Memory B cell (primary cell): Measurements from ENCODE around the gene CD37.
"Not testable (repeated sequence)": the region's sequence is repeated elsewhere in the genome, so short reads cannot be mapped to it uniquely, and the experiment has no call there.

Source experiments
- ATAC-seq: fragments of 150-1000 bp; cut with Tn5 transposase; 2 replicates; pipeline ENCODE4 v1.10.0; 2021; ENCODE audit warnings: low read depth, mild to moderate bottlenecking, moderate library complexity
- DNase-seq, 2 donors: peaks; one replicate each; pipeline ENCODE4 v3.0.0; 2022; ENCODE audit warnings: low spot score in 2 of 2
- H3K27ac Mint-ChIP-seq: one replicate; pipeline ENCODE4 v1.8.0; 2022; ENCODE audit warnings: mild to moderate bottlenecking, moderate library complexity, mixed read lengths
- H3K27me3 Mint-ChIP-seq: one replicate; pipeline ENCODE4 v1.8.0; 2022; ENCODE audit warnings: mixed read lengths
- H3K36me3 Mint-ChIP-seq: one replicate; pipeline ENCODE4 v1.8.0; 2022; ENCODE audit warnings: mild to moderate bottlenecking, mixed read lengths
- H3K4me1 Mint-ChIP-seq: one replicate; pipeline ENCODE4 v1.8.0; 2022; ENCODE audit warnings: mixed read lengths
- H3K4me3 Mint-ChIP-seq: one replicate; pipeline ENCODE4 v1.8.0; 2022; ENCODE audit warnings: mild to moderate bottlenecking, moderate library complexity, mixed read lengths
- H3K9me3 Mint-ChIP-seq: one replicate; pipeline ENCODE4 v1.8.0; 2022; ENCODE audit warnings: mixed read lengths

The CD37 gene

DNA sequence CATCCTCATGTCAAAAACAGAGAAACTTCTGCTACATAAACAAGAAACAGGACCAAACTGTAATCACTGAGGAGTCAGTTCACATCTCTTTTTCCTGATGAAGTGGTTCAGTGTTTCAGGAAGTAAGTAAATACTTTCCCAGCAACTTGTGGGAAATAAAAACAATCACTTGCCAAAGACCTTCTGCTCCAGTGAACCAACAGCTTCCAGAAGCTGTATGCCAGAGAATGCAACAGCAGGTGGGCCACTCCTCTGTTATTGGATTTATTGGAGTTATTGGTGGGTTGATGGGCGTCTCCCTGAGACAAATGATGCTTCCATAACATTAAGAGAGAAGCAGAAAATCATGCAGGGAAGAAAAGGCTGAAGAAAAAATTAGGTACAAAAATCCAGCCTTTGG lies 20.1 kb upstream of the CD37 start:
- no peak overlapping the region for H3K27ac Mint-ChIP-seq
- H3K4me3 Mint-ChIP-seq: no peak overlapping the region
- no peak for ATAC-seq
- peaks cover 39% of the 10 kb centered on the region for H3K36me3 Mint-ChIP-seq
- peaks cover 20% of the 10 kb centered on the region for H3K4me1 Mint-ChIP-seq
- no peaks in the 10 kb centered on the region for H3K27me3 Mint-ChIP-seq
- H3K9me3 Mint-ChIP-seq: peaks cover 9% of the 10 kb centered on the region
- DNase-seq: no peak

DNA sequence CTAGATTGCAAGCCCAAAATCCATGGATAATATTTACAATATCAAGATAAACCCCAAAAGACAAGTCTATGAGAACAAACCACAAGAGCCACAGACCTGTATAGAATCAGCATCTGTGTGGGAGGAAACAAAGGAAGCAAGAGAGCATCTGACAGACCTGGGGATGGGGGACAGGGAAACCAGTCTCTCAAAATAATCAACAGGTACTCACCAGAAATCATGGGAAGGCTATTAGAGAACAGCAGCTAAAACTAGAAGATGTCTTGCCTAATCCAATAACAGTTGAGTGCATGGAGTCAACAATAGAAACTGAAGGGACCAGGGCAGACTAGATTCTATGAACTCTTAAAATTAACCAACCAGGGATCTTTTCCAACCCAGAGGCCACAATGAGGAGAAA lies 18.9 kb upstream of the CD37 start:
- DNase-seq (no peak), ATAC-seq (no peak)
- Mint-ChIP-seq H3K4me1 (peaks cover 20% of the 10 kb centered on the region), H3K27me3 (no peaks in the 10 kb centered on the region), H3K27ac (no peak overlapping the region), H3K9me3 (peaks cover 9% of the 10 kb centered on the region), H3K4me3 (no peak overlapping the region), H3K36me3 (peaks cover 32% of the 10 kb centered on the region)

DNA sequence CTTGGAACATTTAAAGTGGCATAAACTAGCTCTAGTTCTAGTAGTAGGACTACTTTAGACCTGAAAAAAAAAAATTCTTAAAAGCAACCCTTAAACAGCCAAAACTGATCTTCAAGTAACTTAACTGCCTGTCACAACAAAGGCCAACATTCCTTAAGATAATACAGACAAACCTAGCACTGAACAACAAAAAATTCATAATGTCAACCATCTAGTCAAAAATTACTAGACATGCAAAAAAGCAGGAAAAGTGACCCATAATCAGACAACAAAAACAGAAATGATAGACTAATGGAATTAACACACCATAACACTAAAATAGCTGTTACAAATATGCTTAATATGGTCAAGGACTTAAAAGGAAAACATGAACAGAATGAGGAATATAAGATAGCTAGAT lies 16.9 kb upstream of the CD37 start:
- peaks cover 9% of the 10 kb centered on the region for H3K9me3 Mint-ChIP-seq
- H3K27ac Mint-ChIP-seq: no peak overlapping the region
- ATAC-seq (no peak), DNase-seq (no peak)
- no peak overlapping the region for H3K4me3 Mint-ChIP-seq
- peaks cover 18% of the 10 kb centered on the region for H3K4me1 Mint-ChIP-seq
- H3K27me3 Mint-ChIP-seq: no peaks in the 10 kb centered on the region
- peaks cover 36% of the 10 kb centered on the region for H3K36me3 Mint-ChIP-seq

DNA sequence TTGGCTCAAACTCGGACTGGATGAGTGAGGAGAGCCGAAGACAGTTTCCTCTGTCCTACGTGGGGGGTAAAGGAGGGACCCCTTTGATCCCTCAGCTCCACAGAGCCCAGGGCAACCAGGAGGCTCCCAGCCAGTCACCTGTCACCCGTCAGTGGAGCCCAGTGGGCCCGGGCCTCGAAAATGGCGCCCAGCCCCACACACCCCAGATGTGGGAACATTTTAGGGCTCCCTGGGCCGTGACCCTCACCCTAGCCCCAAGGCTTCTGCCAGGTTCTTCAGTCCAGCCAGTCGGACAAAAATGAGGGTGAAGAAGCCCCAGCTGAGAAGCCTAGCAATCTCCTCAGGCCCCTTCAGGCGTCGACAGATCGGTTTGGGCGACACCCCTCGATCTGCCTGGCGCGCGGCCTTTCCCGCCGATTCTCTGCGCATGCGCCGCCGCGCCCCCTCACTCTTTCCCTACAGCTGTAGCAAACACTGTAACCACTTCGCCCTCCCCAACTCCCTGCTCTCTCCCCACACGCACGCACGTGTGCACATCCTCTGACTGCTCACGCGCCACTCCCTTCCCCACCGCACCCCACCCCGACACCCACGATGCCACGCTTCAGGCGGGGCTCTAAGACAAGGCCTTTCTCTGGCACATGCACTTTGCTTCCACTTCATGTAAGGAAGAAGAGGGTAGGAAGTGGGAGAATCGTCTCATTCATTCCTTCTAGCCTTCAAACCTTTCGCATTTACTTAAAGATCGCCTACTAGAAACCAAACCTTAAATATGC lies 10.2 kb upstream of the CD37 start, which contains the start of gene SLC6A16:
SLC6A16 (minus strand) TSS at position 391 of the 776 bp plus-strand sequence. CDS start 13,844 bp downstream, outside the sequence.
- DNase-seq (no peak), ATAC-seq (no peak)
- peak within 1 kb of the TSS; percentile 98 for H3K27ac Mint-ChIP-seq
- H3K9me3 Mint-ChIP-seq: peaks cover 1% of the 10 kb centered on the region
- H3K27me3 Mint-ChIP-seq: no peaks in the 10 kb centered on the region
- H3K36me3 Mint-ChIP-seq: peaks cover 31% of the 10 kb centered on the region
- H3K4me3 Mint-ChIP-seq: peak within 1 kb of the TSS; percentile 72
- H3K4me1 Mint-ChIP-seq: peaks cover 37% of the 10 kb centered on the region

DNA sequence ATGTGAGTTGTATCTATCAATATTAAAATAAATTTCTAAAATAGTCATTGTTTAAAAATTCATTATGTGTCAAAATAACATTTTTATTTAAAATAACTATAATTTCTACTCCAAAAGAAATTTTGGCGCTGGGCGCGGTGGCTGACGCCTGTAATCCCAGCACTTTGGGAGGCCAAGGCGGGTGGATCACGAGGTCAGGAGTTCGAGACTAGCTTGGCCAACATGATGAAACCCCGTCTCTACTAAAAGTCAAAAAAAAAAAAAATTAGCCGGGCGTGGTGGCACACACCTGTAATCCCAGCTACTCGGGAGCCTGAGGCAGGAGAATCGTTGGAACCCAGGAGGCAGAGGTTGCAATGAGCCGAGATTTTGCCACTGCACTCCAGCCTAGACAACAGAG lies 9.4 kb upstream of the CD37 start:
- peak; percentile 3 for ATAC-seq
- Mint-ChIP-seq H3K4me1 (peaks cover 43% of the 10 kb centered on the region), H3K36me3 (peaks cover 35% of the 10 kb centered on the region), H3K4me3 (peak overlapping the region; percentile 72), H3K27ac (peak overlapping the region; percentile 98)
- not testable (repeated sequence) for DNase-seq, H3K27me3 Mint-ChIP-seq, H3K9me3 Mint-ChIP-seq

DNA sequence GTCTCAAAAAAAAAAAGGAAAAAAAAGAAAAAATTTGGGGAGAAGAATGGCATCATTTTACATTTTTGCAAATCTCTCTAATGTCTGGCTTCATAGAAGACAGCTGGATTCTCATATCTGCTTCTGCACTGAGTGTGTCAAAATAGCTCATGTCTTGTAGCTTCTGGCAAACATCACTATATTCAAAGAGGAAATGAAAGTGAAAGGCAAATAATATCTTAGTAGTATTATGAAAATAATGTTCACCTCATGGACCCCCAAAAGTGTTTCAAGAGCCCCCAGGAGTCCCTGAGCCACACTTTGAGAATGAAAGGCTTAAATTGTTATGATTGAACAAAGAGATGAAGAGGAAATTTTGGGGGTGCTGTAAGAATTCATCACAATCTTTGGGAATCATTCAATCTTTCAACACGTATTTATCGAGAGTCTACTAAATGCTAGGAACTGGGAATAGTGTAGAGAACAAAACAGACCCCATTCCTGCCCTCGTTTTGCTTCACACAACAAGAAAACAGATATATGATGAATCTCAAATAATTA lies 9.0 kb upstream of the CD37 start:
- Mint-ChIP-seq H3K4me3 (peak overlapping the region; percentile 72), H3K4me1 (peaks cover 46% of the 10 kb centered on the region), H3K27me3 (no peaks in the 10 kb centered on the region), H3K27ac (peak overlapping the region; percentile 98), H3K36me3 (peaks cover 33% of the 10 kb centered on the region), H3K9me3 (peaks cover 1% of the 10 kb centered on the region)
- peak in 1 of 2 donors; percentile 35 for DNase-seq
- peak; percentile 84 for ATAC-seq

DNA sequence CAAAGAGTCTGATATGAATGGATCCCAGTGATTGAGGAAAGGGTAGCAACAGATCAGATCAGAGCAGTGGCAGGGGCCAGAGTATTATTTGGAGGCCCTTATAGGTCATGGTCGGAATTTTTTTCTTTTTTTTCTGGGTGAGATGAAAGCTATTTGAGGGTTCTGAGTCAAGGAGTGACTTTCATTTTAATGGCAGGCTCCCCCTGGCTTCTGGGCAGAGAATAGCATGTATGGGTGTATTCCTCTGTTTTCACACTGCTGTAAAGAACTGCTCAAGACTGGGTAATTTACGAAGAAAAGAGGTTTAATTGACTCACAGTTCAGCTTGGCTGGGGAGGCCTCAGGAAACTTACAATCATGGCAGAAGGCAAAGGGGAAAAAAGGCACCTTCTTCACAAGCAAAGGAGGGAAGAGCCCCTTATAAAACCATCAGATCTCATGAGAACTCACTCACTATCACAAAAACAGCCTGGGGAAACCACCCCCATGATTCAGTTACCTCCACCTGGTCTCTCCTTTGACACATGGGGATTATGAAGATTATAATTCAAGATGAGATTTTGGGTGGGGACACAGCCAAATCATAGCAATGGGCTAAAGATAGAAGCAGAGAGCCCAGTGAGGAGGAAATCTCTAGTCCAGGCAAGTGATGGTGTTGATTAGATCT lies 7.2 kb upstream of the CD37 start:
- Mint-ChIP-seq H3K36me3 (peaks cover 28% of the 10 kb centered on the region), H3K27ac (peak overlapping the region; percentile 98), H3K27me3 (no peaks in the 10 kb centered on the region), H3K4me3 (peak overlapping the region; percentile 81), H3K4me1 (peaks cover 59% of the 10 kb centered on the region), H3K9me3 (peaks cover 1% of the 10 kb centered on the region)
- ATAC-seq: peak; percentile 10
- DNase-seq: peak in 1 of 2 donors; percentile 33

DNA sequence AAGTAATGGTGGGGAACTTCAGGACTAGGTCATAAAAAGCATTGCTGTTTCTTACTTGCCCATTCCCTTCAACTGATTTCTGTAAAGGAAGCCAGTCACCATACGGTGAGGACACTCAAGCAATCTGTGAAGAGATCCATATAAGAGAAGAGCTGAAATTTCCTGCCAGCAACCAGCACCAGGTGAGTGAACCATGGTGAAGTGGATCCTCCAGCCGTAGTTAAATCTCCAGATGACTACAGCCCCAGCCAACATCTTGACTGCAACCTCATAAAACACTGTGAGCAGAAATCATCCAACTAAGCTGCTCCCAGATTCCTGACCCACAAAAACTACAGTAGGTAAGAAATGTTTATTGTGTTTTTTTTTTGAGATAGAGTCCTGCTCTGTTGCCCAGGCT lies 6.5 kb upstream of the CD37 start:
- peak overlapping the region; percentile 81 for H3K4me3 Mint-ChIP-seq
- DNase-seq: no peak
- ATAC-seq: no peak
- H3K27me3 Mint-ChIP-seq: no peaks in the 10 kb centered on the region
- peaks cover 60% of the 10 kb centered on the region for H3K4me1 Mint-ChIP-seq
- peaks cover 1% of the 10 kb centered on the region for H3K9me3 Mint-ChIP-seq
- H3K27ac Mint-ChIP-seq: peak overlapping the region; percentile 98
- H3K36me3 Mint-ChIP-seq: peaks cover 22% of the 10 kb centered on the region

DNA sequence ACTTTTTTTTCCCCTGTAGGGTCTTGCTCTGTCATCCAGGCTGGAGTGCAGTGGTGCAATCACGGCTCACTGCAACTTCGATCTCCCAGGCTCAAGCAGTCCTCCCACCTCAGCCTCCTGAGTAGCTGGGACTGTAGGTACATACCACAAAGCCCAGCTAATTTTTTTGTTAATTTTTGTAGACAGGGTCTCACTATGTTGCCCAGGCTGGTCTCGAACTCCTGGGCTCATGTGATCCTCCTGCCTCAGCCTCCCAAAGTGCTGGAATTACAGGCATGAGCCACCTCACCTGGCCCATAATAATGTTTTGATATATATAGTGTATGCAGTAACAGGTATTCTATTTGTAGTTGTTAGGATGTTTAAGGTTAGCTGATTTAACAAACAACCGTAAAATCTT lies 4.0 kb upstream of the CD37 start:
- not testable (repeated sequence) for H3K27me3 Mint-ChIP-seq, DNase-seq, H3K9me3 Mint-ChIP-seq, ATAC-seq
- Mint-ChIP-seq H3K36me3 (peaks cover 26% of the 10 kb centered on the region), H3K4me1 (peaks cover 61% of the 10 kb centered on the region), H3K4me3 (peak overlapping the region; percentile 54), H3K27ac (peak overlapping the region; percentile 98)

DNA sequence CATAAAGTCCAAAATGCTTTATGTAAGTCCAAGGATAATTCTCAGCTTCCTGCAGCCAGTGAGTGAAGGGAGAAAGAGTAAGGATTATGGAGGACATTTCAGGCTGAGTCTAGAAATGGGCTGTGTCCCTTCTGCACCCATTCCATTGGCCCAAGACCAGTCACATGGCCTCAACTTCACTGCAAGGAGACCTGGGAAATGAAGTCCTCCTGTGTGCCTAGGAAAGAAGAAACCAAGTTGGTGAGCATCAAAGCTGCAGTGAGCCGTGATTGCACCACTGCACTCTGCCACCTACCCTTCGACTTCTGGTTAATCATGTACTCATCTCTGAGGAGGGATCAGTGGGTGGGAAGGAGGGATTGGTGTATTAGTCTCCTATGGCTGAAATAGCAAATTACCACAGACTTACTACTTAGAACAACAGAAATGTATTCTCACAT lies 3.6 kb upstream of the CD37 start:
- Mint-ChIP-seq H3K27ac (peak overlapping the region; percentile 98), H3K4me1 (peaks cover 61% of the 10 kb centered on the region), H3K27me3 (no peaks in the 10 kb centered on the region), H3K9me3 (peaks cover 1% of the 10 kb centered on the region), H3K36me3 (peaks cover 28% of the 10 kb centered on the region), H3K4me3 (peak overlapping the region; percentile 54)
- ATAC-seq: peak; percentile 42
- peak; percentile 45 to 54 for DNase-seq

DNA sequence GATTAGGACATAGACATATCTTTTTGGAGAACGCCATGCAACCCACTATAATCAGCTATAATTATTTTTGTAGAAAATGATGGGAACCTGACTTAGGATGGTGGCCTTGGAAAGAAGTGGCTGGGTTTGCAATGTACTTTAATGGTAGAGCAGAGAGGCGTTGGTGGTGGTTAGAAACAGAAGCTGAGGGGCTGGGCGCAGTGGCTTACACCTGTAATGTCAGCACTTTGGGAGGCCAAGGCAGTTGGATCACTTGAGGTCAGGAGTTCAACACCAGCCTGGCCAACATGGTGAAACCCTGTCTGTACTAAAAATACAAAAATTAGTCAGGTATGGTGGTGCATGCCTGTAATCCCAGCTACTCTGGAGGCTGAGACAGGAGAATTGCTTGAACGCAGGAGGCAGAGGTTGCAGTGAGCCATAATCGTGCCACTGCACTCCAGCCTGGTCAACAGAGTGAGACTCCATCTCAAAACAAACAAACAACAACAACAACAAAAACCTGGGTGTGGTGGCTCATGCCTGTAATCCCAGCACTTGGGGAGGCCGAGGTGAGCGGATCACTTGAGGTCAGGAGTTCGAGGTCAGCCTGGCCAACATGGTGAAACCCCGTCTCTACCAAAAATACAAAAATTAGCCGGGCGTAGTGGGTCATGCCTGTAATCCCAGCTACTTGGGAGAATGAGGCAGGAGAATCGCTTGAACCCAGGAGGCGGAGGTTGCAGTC lies 2.4 kb upstream of the CD37 start:
- Mint-ChIP-seq H3K4me1 (peaks cover 62% of the 10 kb centered on the region), H3K27ac (peak overlapping the region; percentile 98), H3K36me3 (peaks cover 29% of the 10 kb centered on the region), H3K4me3 (peak overlapping the region; percentile 88)
- not testable (repeated sequence) for DNase-seq, H3K9me3 Mint-ChIP-seq, H3K27me3 Mint-ChIP-seq, ATAC-seq

DNA sequence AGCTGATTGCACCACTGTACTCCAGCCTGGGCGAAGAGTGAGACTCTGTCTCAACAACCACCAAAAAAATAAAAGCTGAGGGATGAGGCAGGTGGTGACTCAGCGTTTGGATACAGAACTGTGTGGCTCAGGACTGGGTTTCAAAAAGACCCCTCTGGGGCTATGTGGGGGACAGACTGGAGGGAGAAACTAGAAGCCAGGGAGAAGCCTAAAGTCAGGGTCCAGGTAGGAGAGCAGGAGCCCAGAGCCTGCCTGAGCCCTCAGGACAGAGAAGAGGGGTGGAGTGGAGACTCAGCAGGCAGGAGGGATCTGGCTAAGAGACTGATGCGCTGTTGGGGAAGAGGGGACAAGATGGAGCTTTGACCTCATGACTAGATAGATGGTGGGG lies 1.8 kb upstream of the CD37 start:
- peaks cover 30% of the 10 kb centered on the region for H3K36me3 Mint-ChIP-seq
- ATAC-seq (no peak), DNase-seq (no peak)
- H3K4me3 Mint-ChIP-seq: peak overlapping the region; percentile 88
- H3K27ac Mint-ChIP-seq: peak overlapping the region; percentile 98
- H3K27me3 Mint-ChIP-seq: no peaks in the 10 kb centered on the region
- H3K4me1 Mint-ChIP-seq: peaks cover 62% of the 10 kb centered on the region
- no peaks in the 10 kb centered on the region for H3K9me3 Mint-ChIP-seq

DNA sequence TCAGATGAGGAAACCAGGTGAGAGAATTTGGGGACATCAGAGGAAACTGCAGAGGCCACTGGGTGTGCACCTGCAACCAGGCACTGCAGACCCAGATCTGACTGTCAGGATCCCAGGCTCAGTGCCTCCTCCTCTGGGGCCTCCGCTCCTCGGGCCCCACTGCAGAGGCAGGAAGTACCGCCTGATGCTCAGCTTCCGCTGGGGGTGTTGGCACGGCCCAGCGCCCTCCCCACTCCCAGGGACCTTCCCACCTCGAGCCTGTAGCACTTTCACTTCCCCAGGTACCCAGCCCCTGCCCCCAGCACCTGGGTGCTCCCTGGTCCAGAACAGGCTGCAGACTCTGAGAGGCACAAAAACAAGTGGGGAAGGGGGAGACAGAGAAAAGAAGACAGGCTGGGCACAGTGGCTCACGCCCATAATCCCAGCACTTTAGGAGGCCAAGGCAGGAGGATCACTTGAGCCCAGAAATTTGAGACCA lies 1.4 kb upstream of the CD37 start:
- H3K27ac Mint-ChIP-seq: peak overlapping the region; percentile 98
- DNase-seq (peak; percentile 77 to 92), ATAC-seq (peak; percentile 79)
- peaks cover 3% of the 10 kb centered on the region for H3K9me3 Mint-ChIP-seq
- H3K36me3 Mint-ChIP-seq: peaks cover 34% of the 10 kb centered on the region
- no peaks in the 10 kb centered on the region for H3K27me3 Mint-ChIP-seq
- peaks cover 62% of the 10 kb centered on the region for H3K4me1 Mint-ChIP-seq
- peak overlapping the region; percentile 88 for H3K4me3 Mint-ChIP-seq
